Pancreas (tissue), 10 donors: ENCODE results near the gene IQCK. TPM values are rescaled to one million over a fixed set of nuclear protein-coding genes. Genes with fewer than 3 reads are reported as not detected.

Experiments used
- ATAC-seq, 4 donors: fragments of 200-7000 bp; cut with Tn5 transposase; one replicate each; pipeline versions ENCODE4 v1.8.0 to v1.9.1; 2020; ENCODE audit warnings: mild to moderate bottlenecking in 4 of 4, moderate library complexity in 4 of 4
- DNase-seq, 6 donors: peaks; one replicate each; pipeline ENCODE4 v3.0.0-alpha.2; 2020
- FAIRE-seq: peaks from 2 replicates; lab custom pipeline; 2012; peaks lifted over from hg19 to GRCh38; lab: Jason Lieb, UNC
- H3K27ac ChIP-seq, 4 donors: fragments of 200-600 bp; sonication (generic); 1 replicate in 3 of 4; 2 replicates in 1 of 4; pipeline versions ENCODE4 v1.5.0 to v1.8.0; 2020
- H3K27me3 ChIP-seq, 4 donors: fragments of 200-600 bp; one replicate each; pipeline ENCODE4 v1.8.0; 2021
- H3K36me3 ChIP-seq, 3 donors: fragments of 200-600 bp; sonication (generic) in 1 of 3; one replicate each; pipeline versions ENCODE4 v1.5.0 to v1.8.0; 2020 to 2021
- H3K4me1 ChIP-seq, 3 donors: fragments of 200-600 bp; one replicate each; pipeline ENCODE4 v1.8.0; 2021
- H3K4me3 ChIP-seq, 4 donors: fragments of 200-600 bp; sonication (generic) in 2 of 4; one replicate each; pipeline versions ENCODE4 v1.5.0 to v1.8.0; 2020 to 2021
- H3K9me3 ChIP-seq, 4 donors: fragments of 200-600 bp; one replicate each; pipeline ENCODE4 v1.8.0; 2021
- WGBS, 2 donors: extraction: QIAGEN DNeasy Blood & Tissue Kit; methylation state at CpG; one replicate each; pipeline ENCODE4 v1.1.7; 2013; 5-methylcytosine and 5-hydroxymethylcytosine counted together
- intact Hi-C, 3 donors: fragments of 100-400 bp; cut with DNase I; formaldehyde crosslinking; loops; one replicate each; pipeline versions ENCODE4 v1.11.1 to v1.14.2; 2022
- polyA plus RNA-seq, 2 donors: library from polyadenylated mRNA; stranded (reverse); fragments of 200-250 nt; gene quantifications; one replicate each; pipeline ENCODE4 v1.2.3, GENCODE V29; 2013
- total RNA-seq, 6 donors: library from RNA; stranded (reverse); fragmentation: NEBNext Ultra II Directional in 4 of 6; extraction: Animal tissue kit (Norgen Biotek cat#: 25700) in 4 of 6; gene quantifications; one replicate each; pipeline versions ENCODE4 v1.2.1 to v1.2.4, GENCODE V29; 2021 to 2023
- TF ChIP-seq, protein P1 (sequence below), 4 donors: fragments of 200-600 bp; sonication (generic) in 3 of 4; IDR thresholded peaks; one replicate each; pipeline versions ENCODE4 v1.5.0 to v1.8.0; 2021; ENCODE audit warnings: antibody characterized with exemption in 4 of 4
- donor health status: healthy with polysubstance abuse.
- donor health status: DM: no; HTN: no; CAD: no; lungs with moderate emphysema.
- donor health status: DM: no; HTN: no; CAD: no.
- donor health status: control.
- donor health status: control.
- donor health status: Bipolar disorder and iron deficiency.
- donor health status: DM: yes; HTN: yes; CAD: no.
- donor health status: DM: no; HTN: no; CAD: no.
- donor health status: DM: no; HTN: no; CAD: no.
- donor health status: DM: yes; HTN: yes; CAD: no.

The IQCK gene
- total and polyA plus RNA-seq, 8 donors: 6.7 to 15.5 (median 10.9) TPM

DNA sequence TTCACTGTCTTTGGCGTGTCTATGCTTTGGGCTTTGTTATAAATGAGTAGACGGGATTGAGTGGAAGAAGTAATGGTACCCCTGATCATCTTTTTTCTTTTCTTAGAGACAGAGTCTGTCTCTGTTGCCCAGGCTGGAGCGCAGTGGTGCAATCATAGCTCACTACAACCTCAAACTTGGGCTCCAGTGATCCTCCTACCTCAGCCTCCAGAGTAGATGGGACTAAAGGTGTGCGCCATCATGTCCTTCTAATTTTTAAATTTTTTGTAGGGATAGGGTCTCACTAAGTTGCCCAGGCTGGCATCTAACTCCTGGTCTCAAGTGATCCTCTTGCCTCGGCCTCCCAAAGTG lies 181.5 kb downstream of the IQCK start:
- TF ChIP-seq, protein P1, sequence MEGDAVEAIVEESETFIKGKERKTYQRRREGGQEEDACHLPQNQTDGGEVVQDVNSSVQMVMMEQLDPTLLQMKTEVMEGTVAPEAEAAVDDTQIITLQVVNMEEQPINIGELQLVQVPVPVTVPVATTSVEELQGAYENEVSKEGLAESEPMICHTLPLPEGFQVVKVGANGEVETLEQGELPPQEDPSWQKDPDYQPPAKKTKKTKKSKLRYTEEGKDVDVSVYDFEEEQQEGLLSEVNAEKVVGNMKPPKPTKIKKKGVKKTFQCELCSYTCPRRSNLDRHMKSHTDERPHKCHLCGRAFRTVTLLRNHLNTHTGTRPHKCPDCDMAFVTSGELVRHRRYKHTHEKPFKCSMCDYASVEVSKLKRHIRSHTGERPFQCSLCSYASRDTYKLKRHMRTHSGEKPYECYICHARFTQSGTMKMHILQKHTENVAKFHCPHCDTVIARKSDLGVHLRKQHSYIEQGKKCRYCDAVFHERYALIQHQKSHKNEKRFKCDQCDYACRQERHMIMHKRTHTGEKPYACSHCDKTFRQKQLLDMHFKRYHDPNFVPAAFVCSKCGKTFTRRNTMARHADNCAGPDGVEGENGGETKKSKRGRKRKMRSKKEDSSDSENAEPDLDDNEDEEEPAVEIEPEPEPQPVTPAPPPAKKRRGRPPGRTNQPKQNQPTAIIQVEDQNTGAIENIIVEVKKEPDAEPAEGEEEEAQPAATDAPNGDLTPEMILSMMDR (IDR thresholded peaks at IDR 0.05): no peak
- Histone ChIP-seq H3K36me3 (no peaks in the 10 kb centered on the region), H3K27me3 (no peaks in the 10 kb centered on the region), H3K4me1 (no peaks in the 10 kb centered on the region), H3K27ac (no peak overlapping the region), H3K9me3 (no peaks in the 10 kb centered on the region), H3K4me3 (no peak overlapping the region)
- FAIRE-seq: no peak
- intact Hi-C loops: loop anchor here in 1 of 3 donors (5.0 kb wide), 1 partner anchor 312 kb away; no protein-coding TSS in a partner anchor
- 46 to 49% methylated on average over 5 of the region's 5 CpGs for WGBS, 2 donors
- peak in 1 of 4 donors; percentile 11 for ATAC-seq
- no peak for DNase-seq

DNA sequence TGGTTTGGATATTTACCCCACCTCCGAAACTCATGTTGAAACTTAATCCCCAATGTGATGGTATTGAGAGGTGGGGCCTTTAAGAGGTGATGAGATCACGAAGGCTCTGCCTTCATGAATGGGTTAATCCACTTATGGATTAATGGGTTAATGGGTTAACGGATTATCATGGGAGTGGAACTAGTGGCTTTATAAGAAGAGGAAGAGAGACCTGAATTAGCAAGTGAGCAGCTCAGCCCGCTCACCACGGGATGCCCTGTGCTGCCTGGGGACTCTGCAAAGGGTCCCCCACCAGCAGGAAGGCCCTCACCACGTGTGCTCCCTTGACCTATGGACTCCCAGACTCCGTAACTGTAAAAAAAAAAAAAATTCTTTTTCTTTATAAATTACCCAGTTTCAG lies 183.1 kb downstream of the IQCK start:
- ATAC-seq: no peak
- Histone ChIP-seq H3K4me3 (no peak overlapping the region), H3K4me1 (no peaks in the 10 kb centered on the region), H3K27ac (no peak overlapping the region), H3K9me3 (no peaks in the 10 kb centered on the region), H3K36me3 (no peaks in the 10 kb centered on the region), H3K27me3 (no peaks in the 10 kb centered on the region)
- intact Hi-C loops: loop anchor here (5.0 to 10.0 kb wide), 4 partner anchors 394 to 486 kb away; no protein-coding TSS in a partner anchor
- 68 to 72% methylated on average over 7 of the region's 7 CpGs for WGBS, 2 donors
- TF ChIP-seq, protein P1 (IDR thresholded peaks at IDR 0.05): no peak
- no peak for DNase-seq
- no peak for FAIRE-seq

DNA sequence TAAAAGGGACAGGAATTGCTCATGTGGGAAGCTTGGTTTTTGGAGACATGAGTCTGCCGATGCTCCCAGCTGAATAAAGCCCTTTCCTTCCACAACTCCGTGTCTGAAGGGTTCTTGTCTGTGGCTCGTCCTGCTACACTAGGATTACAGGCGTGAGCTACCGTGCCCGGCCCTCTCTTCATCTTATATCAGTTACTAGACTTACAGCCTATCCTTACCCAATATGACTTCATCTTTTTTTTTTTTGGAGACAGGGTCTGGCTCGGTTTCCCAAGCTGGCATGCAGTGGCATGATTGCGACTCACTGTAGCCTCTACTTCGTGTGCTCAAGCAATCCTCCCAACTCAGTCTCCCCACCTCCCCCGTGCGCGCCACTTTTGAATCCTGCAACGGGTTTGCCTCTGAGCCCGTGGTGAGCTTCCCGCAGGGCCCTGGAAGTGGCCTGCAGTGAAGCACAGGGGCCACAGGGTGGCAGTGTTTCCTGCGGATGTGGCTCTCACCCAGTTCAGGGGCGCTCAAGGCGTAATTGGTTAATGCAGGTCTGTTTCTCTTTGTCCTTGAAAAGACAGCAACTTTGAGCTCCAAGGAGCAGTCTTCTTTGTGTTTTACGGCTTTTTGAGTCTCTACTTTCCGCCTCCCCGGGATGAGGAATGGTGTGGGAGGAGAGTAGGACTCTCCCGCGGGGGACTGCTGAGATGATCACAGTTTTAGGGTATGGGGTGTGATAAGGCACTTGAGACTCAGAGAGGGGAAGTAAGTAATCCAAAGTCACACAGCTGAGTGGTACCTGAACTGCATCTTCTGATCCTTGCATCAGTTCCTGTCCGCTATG lies 189.3 kb downstream of the IQCK start:
- Histone ChIP-seq H3K36me3 (no peaks in the 10 kb centered on the region), H3K27ac (no peak overlapping the region), H3K4me3 (peak overlapping the region in 1 of 4 donors; percentile 17), H3K27me3 (no peaks in the 10 kb centered on the region), H3K4me1 (no peaks in the 10 kb centered on the region), H3K9me3 (no peaks in the 10 kb centered on the region)
- WGBS, 2 donors: 18 to 19% methylated on average over 24 of the region's 24 CpGs
- FAIRE-seq (no peak), DNase-seq (peak; percentile 38 to 87 (median 76)), ATAC-seq (peak; percentile 94 to 100 (median 99))
- intact Hi-C loops: loop anchor here (5.0 to 10.0 kb wide), 3 partner anchors 387 to 477 kb away; no protein-coding TSS in a partner anchor
- TF ChIP-seq, protein P1 (IDR thresholded peaks at IDR 0.05): peak; percentile 93 to 98 (median 96)

Other genes starting within 250 kb of the IQCK start
- 10 to 100 TPM; 23.3 to 39.4 (median 28.2) TPM for gene GDE1, start 196.2 kb upstream of the IQCK start, total RNA-seq
- 10 to 100 TPM; 14.3 to 18.2 TPM for gene GDE1, start 196.2 kb upstream of the IQCK start, polyA plus RNA-seq
- 1 to 10 TPM; 4.3 to 7.9 (median 5.4) TPM for gene CCP110, start 194.3 kb upstream of the IQCK start, total RNA-seq
- 1 to 10 TPM; 2.7 to 4.8 TPM for gene CCP110, start 194.3 kb upstream of the IQCK start, polyA plus RNA-seq
- gene VPS35L, start 162.6 kb upstream of the IQCK start, total RNA-seq: 10 to 100 TPM; 15.2 to 35.3 (median 21.5) TPM
- gene VPS35L, start 162.6 kb upstream of the IQCK start, polyA plus RNA-seq: 10 to 100 TPM; 22.2 to 23.8 TPM
- gene KNOP1, start within 50 bp of the IQCK start, total RNA-seq: 10 to 100 TPM in 2 of 6 donors, 1 to 10 TPM in 4; 4.4 to 13.9 (median 7.4) TPM
- 10 to 100 TPM in 1 of 2 donors, 1 to 10 TPM in 1; 8.7 to 12.5 TPM for gene KNOP1, start within 50 bp of the IQCK start, polyA plus RNA-seq
- 10 to 100 TPM; 20.0 to 95.5 (median 30.6) TPM for gene GPRC5B, start 166.6 kb downstream of the IQCK start, total RNA-seq
- gene GPRC5B, start 166.6 kb downstream of the IQCK start, polyA plus RNA-seq: 10 to 100 TPM; 26.4 to 28.3 TPM